Skeletal muscle cell (primary cell): ENCODE data around the gene DNAH5.
A peak's percentile ranks its signal among the peaks of the same experiment; 100 is the strongest.
"Not testable (repeated sequence)": the region's sequence is repeated elsewhere in the genome, so short reads cannot be mapped to it uniquely, and the experiment has no call there.

ENCODE experiments used
- DNase-seq: peaks from one replicate; pipeline ENCODE4 v3.0.0-alpha.2; 2010; ENCODE audit warnings: low read depth
- H3K4me3 ChIP-seq: 2 replicates; pipeline ENCODE4 v1.5.1; 2011; ENCODE audit warnings: low read depth, mild to moderate bottlenecking, control low read depth, low read length, moderate library complexity

Gene DNAH5

DNA sequence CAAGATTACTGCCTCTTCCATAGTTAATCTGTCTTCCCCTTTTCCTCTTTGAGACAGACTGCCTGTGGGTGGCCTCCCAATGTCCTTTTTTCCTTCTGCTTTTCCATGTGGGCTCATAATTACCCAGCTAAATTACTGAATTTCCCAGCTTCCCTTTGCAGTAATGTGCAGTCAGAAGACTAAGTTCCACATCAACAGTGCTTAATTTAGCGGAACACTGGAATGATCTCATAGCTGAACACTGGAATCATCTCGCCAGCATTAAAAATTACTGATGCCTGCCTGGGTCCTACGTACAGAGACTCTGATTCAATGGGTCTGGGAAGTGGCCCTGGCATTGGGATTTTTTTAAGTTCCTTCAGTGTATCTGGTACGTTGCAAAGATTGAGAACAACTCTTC, 84.3 kb downstream of the DNAH5 start:
- no peak overlapping the region for H3K4me3 ChIP-seq
- DNase-seq = no peak

GRCh38 chr5:13859270-13860065, 85.0 kb downstream of the DNAH5 start:
- H3K4me3 ChIP-seq = no peak overlapping the region
- DNase-seq = no peak

DNA sequence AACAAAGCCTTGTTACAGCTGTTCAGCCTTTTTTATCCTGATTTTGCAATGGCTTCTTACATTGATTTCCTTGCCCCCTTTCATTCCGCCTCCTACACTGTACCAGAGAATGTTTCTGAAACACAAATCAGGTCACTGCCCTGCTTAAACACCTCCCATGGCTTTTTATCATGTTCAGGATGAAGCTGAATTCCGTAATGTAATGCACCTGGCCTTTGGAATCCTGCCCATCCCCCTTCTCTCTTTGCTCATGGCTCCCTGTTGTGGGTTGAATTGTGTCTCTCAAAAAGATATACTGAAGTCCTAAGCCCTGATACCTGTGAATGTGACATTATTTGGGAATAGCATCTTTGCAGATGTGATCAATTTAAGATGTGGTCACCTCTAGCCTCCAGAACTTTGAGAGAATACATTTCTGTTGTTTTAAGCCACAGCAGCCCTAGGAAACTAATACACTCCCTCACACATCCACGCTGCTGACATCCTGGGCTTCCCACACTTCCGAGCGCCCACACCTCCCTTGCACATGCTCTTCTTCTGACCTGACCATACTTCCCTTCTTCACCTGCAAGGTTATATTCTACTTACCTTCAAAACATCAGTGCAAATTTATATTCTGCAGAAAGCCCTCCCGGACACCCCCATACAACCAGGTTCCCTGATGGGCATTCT, 101.2 kb downstream of the DNAH5 start:
- no peak for DNase-seq

GRCh38 chr5:13833440-13833839, 111.0 kb downstream of the DNAH5 start:
- no peak overlapping the region for H3K4me3 ChIP-seq
- no peak for DNase-seq

More for the DNA sequence above, 101.2 kb downstream of the DNAH5 start:
- H3K4me3 ChIP-seq = no peak overlapping the region

GRCh38 chr5:13831351-13831750, 113.1 kb downstream of the DNAH5 start:
- H3K4me3 ChIP-seq = no peak overlapping the region
- DNase-seq = peak; percentile 6

- H3K4me3 ChIP-seq = no peak overlapping the region
- DNase-seq = no peak
Observed at GRCh38 chr5:13830536-13830935, 114.0 kb downstream of the DNAH5 start.

GRCh38 chr5:13821366-13821765, 123.1 kb downstream of the DNAH5 start:
- no peak for DNase-seq

GRCh38 chr5:13816126-13816525, 128.4 kb downstream of the DNAH5 start:
- H3K4me3 ChIP-seq = no peak overlapping the region
- DNase-seq = no peak

More at GRCh38 chr5:13821366-13821765, 123.1 kb downstream of the DNAH5 start:
- no peak overlapping the region for H3K4me3 ChIP-seq

DNA sequence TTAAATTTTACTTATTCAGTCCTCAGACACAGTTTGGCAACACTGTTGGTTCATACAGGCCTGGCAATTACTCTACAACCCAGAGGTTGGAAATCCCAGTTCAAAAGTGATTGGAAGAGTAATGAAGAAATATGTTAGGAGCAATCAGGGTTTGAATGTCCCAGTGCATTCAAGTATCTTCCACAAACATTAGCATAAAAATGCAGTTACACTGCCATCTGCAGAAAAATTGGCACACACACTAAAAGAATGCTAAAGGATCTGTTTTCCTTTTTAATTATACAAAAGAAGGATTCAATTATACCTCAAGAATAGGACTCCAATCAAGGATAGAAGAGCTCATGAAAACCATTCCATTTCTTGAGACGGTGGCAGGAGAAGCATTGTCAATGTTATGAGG, 130.2 kb downstream of the DNAH5 start:
- H3K4me3 ChIP-seq = no peak overlapping the region
- DNase-seq = no peak

- DNase-seq = no peak
- H3K4me3 ChIP-seq = no peak overlapping the region
Observed at GRCh38 chr5:13809921-13810320, 134.6 kb downstream of the DNAH5 start.

- no peak for DNase-seq
- no peak overlapping the region for H3K4me3 ChIP-seq
Observed at GRCh38 chr5:13804336-13804735, 140.2 kb downstream of the DNAH5 start.

DNA sequence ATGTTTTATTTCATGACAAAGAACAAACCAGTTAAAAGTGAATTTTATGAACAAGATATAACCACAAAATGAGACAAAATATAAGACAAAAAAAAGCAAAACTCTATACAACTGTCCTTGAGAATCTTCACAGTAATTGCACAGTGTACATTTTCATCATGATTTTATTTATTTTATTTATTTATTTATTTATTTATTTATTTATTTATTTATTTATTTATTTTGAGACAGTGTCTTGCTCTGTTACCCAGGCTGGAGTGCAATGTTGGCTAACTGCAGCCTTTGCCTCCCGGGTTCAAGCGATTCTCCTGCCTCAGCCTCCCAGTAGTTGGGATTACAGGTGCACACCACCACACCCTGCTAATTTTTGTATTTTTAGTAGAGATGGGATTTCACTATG, 145.9 kb downstream of the DNAH5 start:
- H3K4me3 ChIP-seq, DNase-seq: not testable (repeated sequence)

DNA sequence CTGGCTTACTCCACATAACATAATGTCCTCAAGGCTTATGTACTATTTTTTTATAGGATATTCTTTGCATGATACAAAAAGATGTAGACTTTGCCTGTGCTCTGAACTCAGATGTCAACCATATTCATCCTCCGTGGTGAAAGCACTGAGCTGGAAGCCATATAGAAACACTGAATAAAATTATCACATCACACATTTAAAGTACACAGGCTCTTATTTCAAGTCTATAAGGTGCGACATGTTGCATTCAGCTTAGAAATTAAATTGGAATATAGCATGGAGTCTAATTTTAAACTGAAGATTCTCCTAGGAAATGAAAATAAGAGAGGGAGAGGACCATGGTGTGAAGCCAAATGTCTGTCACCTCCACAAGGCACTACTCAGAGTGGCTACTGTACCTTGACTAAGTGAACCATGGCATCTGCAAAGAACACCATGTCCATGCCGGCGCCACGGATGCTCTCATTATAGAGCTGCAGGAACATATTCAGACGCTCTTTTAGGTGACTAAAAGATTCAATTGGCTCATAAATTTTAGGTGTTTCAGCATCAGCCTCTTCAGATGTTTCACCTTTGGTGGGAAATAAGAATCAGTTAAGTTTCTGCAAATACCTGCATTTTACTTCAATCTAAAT, 158.6 kb downstream of the DNAH5 start:
- no peak for DNase-seq
- H3K4me3 ChIP-seq = no peak overlapping the region

DNA sequence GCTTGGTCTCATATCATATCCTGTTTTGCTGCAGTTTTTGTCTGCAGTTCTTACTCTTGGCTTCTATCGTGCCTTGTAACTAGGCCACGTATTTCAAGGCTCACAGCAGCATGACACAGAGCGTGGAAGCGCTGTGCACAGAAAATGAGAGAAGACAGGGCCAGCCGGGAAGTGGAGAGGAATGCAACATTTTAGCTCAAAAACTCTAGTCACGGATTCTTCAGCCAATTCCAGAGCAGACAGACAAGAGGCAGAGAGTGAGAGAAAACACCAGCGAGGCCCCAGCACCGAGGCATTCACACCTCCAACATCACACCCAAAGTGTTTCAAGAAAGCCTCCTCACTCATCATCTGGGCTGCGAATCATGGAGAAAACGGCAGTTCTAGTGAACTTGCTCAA, 160.8 kb downstream of the DNAH5 start:
- no peak for DNase-seq
- no peak overlapping the region for H3K4me3 ChIP-seq

DNA sequence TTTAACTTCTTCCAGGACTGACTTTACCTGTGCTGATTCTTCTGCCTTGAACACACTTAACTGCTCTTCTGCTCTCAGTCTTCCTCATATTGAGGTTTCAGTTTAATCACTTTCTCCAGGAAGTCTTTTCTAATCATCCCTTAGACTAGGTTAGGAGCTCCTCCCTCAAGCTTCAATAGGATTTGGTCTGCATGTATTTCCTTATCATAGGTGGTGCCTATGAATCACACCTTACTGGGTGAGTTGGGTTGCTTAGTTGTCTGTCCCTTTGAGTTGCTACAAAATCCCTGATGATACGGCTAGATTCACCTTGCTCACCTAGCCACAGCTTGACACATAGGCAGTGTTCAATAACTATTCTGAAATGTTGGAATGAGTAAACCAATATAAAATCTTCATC, 164.4 kb downstream of the DNAH5 start:
- DNase-seq = no peak

DNA sequence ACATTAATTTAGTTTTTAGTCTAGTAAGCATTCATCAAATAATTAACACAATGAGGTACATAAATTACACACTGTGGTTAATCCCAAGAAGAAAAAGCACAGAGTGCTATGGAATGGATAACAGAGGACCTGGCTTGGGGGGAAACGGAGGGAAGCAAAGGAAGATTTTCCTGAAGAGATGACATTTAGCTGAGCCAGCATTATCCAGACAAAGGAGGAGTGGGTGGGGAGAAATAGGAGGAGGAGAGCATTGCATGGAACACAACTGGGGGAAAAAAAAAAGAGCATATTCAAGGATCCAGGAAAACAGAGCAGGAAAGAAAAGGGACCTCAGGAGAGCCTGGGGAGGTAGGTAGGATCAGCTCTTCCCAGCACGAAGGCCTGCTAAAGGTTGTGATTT, 170.8 kb downstream of the DNAH5 start:
- no peak for DNase-seq

More for the DNA sequence above, 164.4 kb downstream of the DNAH5 start:
- no peak overlapping the region for H3K4me3 ChIP-seq

GRCh38 chr5:13771011-13771571, 173.4 kb downstream of the DNAH5 start:
- no peak overlapping the region for H3K4me3 ChIP-seq
- DNase-seq = peak; percentile 25

More for the DNA sequence above, 170.8 kb downstream of the DNAH5 start:
- H3K4me3 ChIP-seq = no peak overlapping the region

GRCh38 chr5:13766236-13766635, 178.3 kb downstream of the DNAH5 start:
- H3K4me3 ChIP-seq = no peak overlapping the region
- no peak for DNase-seq

- DNase-seq = no peak
- H3K4me3 ChIP-seq = no peak overlapping the region
Observed at GRCh38 chr5:13763719-13764118, 180.8 kb downstream of the DNAH5 start.

- no peak overlapping the region for H3K4me3 ChIP-seq
- DNase-seq = no peak
Observed at GRCh38 chr5:13749766-13750165, 194.7 kb downstream of the DNAH5 start.
